Measurements from ENCODE around the gene GOT2. TPM values are rescaled to one million over a fixed set of nuclear protein-coding genes. Genes with fewer than 3 reads are reported as not detected.
"Not testable (repeated sequence)": the region's sequence is repeated elsewhere in the genome, so short reads cannot be mapped to it uniquely, and the experiment has no call there.

GOT2 gene
- total RNA-seq, 1 donor from 2014 or later: 121 TPM

DNA sequence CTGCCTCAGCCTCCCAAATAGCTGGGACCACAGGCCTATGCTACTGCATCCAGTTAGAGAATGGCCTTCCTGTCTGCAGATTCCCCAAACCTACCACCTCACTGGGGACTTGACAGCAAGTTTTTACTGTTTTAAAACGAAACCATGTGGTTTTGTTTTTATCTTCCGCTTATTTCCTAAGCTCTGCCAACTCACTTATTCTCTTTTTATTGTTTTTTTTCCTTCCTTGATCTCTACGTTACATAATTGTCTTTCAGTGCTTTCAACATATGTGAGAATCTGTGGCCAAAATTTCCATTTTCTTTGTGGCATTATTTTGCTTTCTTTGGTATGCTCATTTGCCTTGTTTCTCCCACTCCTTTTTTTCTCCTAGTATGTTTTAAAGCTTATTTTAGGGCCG is 35.0 kb downstream of the GOT2 start:
- DNase-seq (ENCODE audit: low spot score): no peak
- no peaks in the 10 kb centered on the region for H3K27me3 Mint-ChIP-seq (ENCODE audit: low read depth)
- H3K4me3 Mint-ChIP-seq (ENCODE audit: low read depth): no peak overlapping the region
- H3K27ac Mint-ChIP-seq: no peak overlapping the region
- H3K9me3 Mint-ChIP-seq: no peaks in the 10 kb centered on the region
- intact Hi-C loops (cut with micrococcal nuclease): no loop called here
- peaks cover 1% of the 10 kb centered on the region for H3K36me3 Mint-ChIP-seq (ENCODE audit: low read depth)
- peaks cover 4% of the 10 kb centered on the region for H3K4me1 Mint-ChIP-seq (ENCODE audit: low read depth)

DNA sequence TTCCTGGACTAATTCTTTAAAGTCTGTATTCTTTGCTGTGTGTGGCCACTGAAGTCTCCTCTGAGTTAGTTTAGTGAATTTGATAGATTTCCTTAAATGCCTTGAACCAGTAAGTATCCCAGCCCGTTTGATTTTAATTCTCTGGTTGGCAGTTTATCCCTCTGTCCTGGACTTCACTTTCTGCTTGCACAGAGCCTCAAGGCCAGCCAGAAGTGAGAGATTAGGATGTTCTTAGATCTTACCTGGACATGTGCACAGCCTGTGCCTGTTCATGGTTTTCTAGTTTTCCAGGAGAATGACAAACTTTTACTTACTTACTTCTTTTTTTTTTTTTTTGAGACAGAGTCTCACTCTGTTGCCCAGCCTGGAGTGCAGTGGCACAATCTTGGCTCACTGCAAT is 38.7 kb downstream of the GOT2 start:
- H3K9me3 Mint-ChIP-seq: peaks cover 5% of the 10 kb centered on the region
- H3K4me3 Mint-ChIP-seq (ENCODE audit: low read depth): no peak overlapping the region
- intact Hi-C loops (cut with micrococcal nuclease): no loop called here
- no peak for DNase-seq (ENCODE audit: low spot score)
- H3K36me3 Mint-ChIP-seq (ENCODE audit: low read depth): no peaks in the 10 kb centered on the region
- no peak overlapping the region for H3K27ac Mint-ChIP-seq
- peaks cover 4% of the 10 kb centered on the region for H3K4me1 Mint-ChIP-seq (ENCODE audit: low read depth)
- H3K27me3 Mint-ChIP-seq (ENCODE audit: low read depth): peaks cover 5% of the 10 kb centered on the region

DNA sequence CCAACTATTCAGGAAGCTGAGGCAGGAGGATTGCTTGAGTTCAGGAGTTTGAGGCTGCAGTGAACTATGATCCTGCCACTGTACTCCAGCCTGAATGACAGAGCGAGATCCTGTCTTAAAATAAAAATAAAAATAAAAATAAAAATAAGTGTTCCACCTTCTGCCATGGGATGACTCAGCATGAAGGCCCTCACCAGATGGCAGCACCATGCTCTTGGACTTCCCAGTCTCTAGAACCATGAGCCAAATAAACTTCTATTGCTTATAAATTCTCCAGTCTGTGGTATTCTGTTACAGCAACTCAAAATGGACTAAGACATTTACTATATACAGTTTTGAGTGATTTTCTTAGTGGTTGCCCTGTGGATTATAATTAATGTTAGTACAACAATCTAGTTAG is 41.7 kb downstream of the GOT2 start:
- Mint-ChIP-seq H3K4me1 (ENCODE audit: low read depth) (no peaks in the 10 kb centered on the region), H3K27ac (no peak overlapping the region), H3K9me3 (peaks cover 5% of the 10 kb centered on the region), H3K4me3 (ENCODE audit: low read depth) (no peak overlapping the region), H3K27me3 (ENCODE audit: low read depth) (peaks cover 5% of the 10 kb centered on the region), H3K36me3 (ENCODE audit: low read depth) (no peaks in the 10 kb centered on the region)
- intact Hi-C loops (cut with micrococcal nuclease): no loop called here
- DNase-seq (ENCODE audit: low spot score): no peak

DNA sequence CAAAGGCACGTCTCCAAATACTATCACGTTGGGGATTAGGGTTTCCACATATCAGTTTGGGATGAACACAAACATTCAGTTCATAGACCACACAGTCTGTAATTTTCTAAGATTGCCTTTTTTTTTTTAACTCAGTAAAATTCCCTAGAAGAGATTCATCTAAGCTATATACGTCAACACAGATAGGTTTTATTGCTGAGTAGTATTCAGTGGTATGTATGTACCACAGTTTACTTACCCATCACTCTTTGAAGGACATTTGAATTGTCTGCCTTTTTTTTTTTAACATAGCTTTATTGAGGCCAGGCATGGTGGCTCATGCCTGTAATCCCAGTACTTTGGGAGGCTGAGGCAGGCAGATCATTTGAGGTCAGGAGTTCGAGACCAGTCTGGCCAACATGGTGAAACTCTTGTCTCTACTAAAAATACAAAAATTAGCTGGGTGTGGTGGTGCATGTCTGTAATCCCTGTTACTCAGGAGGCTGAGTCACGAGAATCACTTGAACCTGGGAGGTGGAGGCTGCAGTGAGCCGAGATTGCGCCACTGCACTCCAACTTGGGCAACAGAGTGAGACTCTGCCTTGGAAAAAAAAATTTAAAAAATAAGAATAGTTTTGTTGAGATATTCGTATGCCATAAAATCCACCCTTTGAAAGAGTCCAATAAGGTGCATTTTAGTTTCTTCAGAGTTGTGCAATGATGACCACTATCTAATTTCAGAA is 47.0 kb downstream of the GOT2 start:
- H3K4me3 Mint-ChIP-seq (ENCODE audit: low read depth); H3K36me3 Mint-ChIP-seq (ENCODE audit: low read depth); intact Hi-C loops (cut with micrococcal nuclease); H3K27ac Mint-ChIP-seq; H3K27me3 Mint-ChIP-seq (ENCODE audit: low read depth); H3K4me1 Mint-ChIP-seq (ENCODE audit: low read depth); DNase-seq (ENCODE audit: low spot score); H3K9me3 Mint-ChIP-seq: not testable (repeated sequence)

DNA sequence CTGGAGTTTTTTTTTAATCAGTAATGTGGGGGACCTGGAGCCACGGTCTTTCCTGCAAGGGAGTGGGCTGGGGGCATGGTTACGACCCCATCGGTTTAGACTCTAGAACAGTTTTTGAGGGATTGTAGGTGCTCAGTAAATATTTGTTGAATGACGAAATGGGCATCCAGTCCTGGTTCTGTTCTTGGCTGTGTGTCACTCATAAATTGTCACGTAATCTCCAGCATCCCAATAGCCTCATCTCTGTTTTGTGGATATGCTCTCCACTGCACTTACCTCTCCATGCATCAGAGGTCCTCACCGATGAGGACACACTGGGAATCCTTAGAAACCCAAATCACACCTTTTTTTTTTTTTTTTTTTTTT is 49.0 kb downstream of the GOT2 start:
- peak overlapping the region; percentile 87 for H3K4me3 Mint-ChIP-seq (ENCODE audit: low read depth)
- intact Hi-C loops (cut with micrococcal nuclease): no loop called here
- no peak for DNase-seq (ENCODE audit: low spot score)
- no peaks in the 10 kb centered on the region for H3K9me3 Mint-ChIP-seq
- H3K27ac Mint-ChIP-seq: no peak overlapping the region
- H3K4me1 Mint-ChIP-seq (ENCODE audit: low read depth): peaks cover 9% of the 10 kb centered on the region
- no peaks in the 10 kb centered on the region for H3K36me3 Mint-ChIP-seq (ENCODE audit: low read depth)
- H3K27me3 Mint-ChIP-seq (ENCODE audit: low read depth): no peaks in the 10 kb centered on the region

DNA sequence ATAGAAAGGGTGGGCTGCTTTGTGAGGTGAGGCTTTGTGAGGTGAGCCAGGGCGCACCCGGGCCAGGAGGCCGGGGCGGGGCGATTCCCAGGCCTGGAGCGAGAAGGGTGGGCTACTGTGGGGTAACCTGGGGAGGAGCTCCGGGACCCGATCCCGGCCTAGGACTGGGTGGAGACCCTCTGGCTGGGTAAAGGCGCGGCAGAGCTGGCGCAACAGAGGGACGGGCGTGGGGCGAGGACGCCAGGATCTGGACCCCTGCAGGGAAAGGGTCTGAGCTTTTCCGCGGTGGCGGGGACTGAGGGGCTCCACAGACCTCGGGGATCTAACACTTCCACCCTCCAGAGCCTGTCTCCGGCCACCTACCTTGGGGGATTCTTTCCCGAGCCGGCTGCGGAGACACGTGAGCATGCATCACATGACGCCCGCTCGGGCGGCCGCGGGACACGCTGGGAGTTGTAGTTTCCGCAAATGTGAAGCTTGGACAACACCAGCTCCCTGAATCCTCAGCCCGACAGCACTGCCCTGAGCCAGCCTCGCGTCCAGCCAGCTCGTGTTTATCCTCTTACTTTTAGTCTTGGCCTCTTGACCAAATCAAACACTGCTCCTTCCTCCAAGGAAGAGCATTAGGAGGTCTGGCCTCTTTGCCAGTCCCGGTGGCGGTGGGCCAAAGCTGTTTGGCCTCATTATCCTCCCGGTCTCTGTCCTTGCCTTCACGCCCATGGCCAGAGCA is 49.6 kb downstream of the GOT2 start, which contains the start of gene SLC38A7:
Gene SLC38A7 (minus strand): TSS at position 417 of the 730 bp plus-strand sequence. CDS start 4,644 bp downstream, outside the sequence.
- no peaks in the 10 kb centered on the region for H3K9me3 Mint-ChIP-seq
- no peaks in the 10 kb centered on the region for H3K27me3 Mint-ChIP-seq (ENCODE audit: low read depth)
- H3K4me1 Mint-ChIP-seq (ENCODE audit: low read depth): peaks cover 9% of the 10 kb centered on the region
- no peaks in the 10 kb centered on the region for H3K36me3 Mint-ChIP-seq (ENCODE audit: low read depth)
- peak within 1 kb of the TSS; percentile 87 for H3K4me3 Mint-ChIP-seq (ENCODE audit: low read depth)
- intact Hi-C loops (cut with micrococcal nuclease): loop anchor here (1.0 to 5.0 kb wide), 3 partner anchors 48 to 292 kb away; partner anchors contain the start of genes GINS3 and GOT2
- DNase-seq (ENCODE audit: low spot score): peak; percentile 65
- H3K27ac Mint-ChIP-seq: peak within 1 kb of the TSS; percentile 62

DNA sequence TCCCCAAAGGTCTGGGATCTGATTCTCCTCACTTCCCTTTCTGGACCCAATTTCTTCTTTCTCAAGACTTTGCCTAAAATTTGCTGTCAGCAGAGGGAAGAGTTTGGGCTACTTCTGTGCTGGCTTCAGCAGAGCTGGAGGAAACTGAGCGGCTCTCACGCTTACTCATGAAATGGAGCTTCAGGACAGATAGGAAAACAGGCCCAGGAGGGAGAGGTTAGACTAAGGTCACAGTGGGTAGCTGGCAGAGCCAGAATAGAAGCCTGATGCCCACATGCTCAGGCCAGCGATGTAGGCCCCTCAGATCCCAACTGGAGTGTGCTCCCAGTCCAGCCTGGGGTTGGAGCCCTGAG is 50.1 kb downstream of the GOT2 start:
- intact Hi-C loops (cut with micrococcal nuclease): loop anchor here (1.0 to 5.0 kb wide), 3 partner anchors 48 to 292 kb away; partner anchors contain the start of genes GINS3 and GOT2
- Mint-ChIP-seq H3K4me3 (ENCODE audit: low read depth) (peak overlapping the region; percentile 87), H3K27me3 (ENCODE audit: low read depth) (no peaks in the 10 kb centered on the region), H3K27ac (no peak overlapping the region), H3K4me1 (ENCODE audit: low read depth) (peaks cover 9% of the 10 kb centered on the region), H3K9me3 (no peaks in the 10 kb centered on the region), H3K36me3 (ENCODE audit: low read depth) (no peaks in the 10 kb centered on the region)
- no peak for DNase-seq (ENCODE audit: low spot score)

DNA sequence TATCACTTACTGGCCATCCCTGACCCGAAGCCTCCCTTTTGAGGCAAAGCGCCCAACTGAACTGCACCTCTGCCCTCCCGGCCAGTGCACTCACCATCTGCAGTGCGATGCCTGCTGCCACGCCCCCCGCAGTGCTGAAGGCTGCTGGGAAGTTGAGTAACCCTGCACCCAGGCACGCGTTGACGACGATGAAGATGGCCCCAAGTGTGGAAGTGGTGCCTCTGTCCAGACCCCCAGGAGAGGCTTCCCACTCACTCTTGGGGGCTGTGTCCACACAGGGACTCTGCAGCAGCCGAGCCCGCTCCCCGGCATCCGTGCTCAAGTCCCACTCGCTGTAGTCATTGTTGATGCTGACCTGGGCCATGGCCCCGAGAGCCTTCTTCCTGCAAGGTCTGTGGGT is 54.4 kb downstream of the GOT2 start:
- no peaks in the 10 kb centered on the region for H3K27me3 Mint-ChIP-seq (ENCODE audit: low read depth)
- H3K9me3 Mint-ChIP-seq: no peaks in the 10 kb centered on the region

DNA sequence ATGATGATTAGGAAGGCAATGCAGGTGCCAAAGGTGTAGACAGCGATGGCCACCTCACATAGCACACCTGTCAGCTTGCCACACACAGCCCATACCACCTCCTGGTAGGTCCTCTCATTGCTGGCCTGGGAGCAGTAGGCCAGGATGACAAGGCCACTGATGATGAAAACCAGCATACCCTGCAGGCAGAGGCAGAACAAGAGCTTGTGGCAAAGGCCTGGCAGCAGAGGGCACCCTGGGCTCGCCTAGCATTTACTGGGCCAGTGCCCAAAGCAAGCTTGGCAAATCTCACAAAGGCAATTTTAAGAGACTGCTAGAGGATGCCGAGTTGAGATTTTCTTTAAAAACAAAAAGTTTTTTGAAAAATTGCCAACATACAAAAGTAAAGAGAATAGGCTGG is 55.4 kb downstream of the GOT2 start:
- no peak for DNase-seq (ENCODE audit: low spot score)
- Mint-ChIP-seq H3K27ac (no peak overlapping the region), H3K9me3 (no peaks in the 10 kb centered on the region), H3K36me3 (ENCODE audit: low read depth) (no peaks in the 10 kb centered on the region), H3K4me3 (ENCODE audit: low read depth) (no peak overlapping the region), H3K4me1 (ENCODE audit: low read depth) (peaks cover 6% of the 10 kb centered on the region), H3K27me3 (ENCODE audit: low read depth) (no peaks in the 10 kb centered on the region)
- intact Hi-C loops (cut with micrococcal nuclease): no loop called here

More for the DNA sequence above, 54.4 kb downstream of the GOT2 start:
- intact Hi-C loops (cut with micrococcal nuclease): loop anchor here (5.0 kb wide), 1 partner anchor 53 kb away; the partner anchor contains the start of gene GOT2
- no peaks in the 10 kb centered on the region for H3K36me3 Mint-ChIP-seq (ENCODE audit: low read depth)
- no peak for DNase-seq (ENCODE audit: low spot score)
- no peak overlapping the region for H3K4me3 Mint-ChIP-seq (ENCODE audit: low read depth)
- H3K4me1 Mint-ChIP-seq (ENCODE audit: low read depth): peaks cover 9% of the 10 kb centered on the region
- no peak overlapping the region for H3K27ac Mint-ChIP-seq

DNA sequence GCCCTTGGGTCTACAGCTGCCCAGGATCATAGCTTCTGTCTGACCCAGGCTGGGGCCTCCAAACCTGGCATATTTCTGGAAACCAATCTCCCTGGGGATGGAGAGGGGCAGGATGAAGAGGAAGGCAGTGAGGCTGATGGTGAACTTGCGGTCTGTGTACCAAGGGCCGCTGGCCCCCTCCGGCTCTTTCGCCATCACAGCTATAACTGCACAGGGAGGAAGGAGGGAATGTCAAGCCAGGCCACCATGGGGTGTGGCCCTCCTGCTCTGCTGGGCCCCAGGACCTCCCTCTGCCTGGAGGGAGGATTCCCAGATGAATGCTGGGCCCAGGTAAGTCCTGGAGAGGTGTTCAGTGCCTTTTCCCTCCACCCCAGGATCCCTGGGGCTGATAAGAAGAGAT is 55.8 kb downstream of the GOT2 start:
- DNase-seq (ENCODE audit: low spot score): no peak
- no peaks in the 10 kb centered on the region for H3K9me3 Mint-ChIP-seq
- intact Hi-C loops (cut with micrococcal nuclease): no loop called here
- no peaks in the 10 kb centered on the region for H3K36me3 Mint-ChIP-seq (ENCODE audit: low read depth)
- no peaks in the 10 kb centered on the region for H3K27me3 Mint-ChIP-seq (ENCODE audit: low read depth)
- H3K27ac Mint-ChIP-seq: no peak overlapping the region
- H3K4me3 Mint-ChIP-seq (ENCODE audit: low read depth): no peak overlapping the region
- H3K4me1 Mint-ChIP-seq (ENCODE audit: low read depth): peaks cover 2% of the 10 kb centered on the region

DNA sequence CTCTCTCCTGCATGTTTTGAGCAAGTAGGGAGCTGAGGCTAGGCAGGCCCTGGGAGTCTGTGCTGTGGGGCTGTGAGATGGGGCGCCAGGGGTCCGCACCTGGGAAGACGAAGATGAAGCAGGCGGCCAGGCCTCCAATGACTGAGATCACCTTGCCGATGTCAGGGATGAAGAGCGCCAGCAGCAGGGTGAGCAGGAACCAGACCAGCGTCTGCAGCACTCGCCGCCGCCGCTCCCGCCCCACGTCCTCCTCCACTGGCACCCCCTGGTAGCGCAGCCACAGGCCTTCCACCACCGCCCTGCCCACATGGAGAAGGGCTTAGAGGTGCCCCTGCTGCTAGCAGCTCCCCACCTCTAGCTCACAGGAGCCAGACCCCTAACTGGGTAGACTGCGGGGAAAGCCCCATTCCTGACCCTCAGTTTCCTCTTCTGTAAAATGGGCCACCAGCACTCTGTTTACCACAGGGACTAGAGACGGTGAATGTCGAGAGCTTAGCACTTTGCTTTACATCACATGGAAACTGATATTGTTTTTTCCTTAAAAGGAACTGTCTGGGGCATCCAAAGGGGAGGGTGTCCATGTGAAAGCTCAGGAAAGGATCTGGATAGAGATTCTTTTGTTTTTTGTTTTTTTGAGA is 63.1 kb downstream of the GOT2 start:
- no peaks in the 10 kb centered on the region for H3K36me3 Mint-ChIP-seq (ENCODE audit: low read depth)
- no peaks in the 10 kb centered on the region for H3K9me3 Mint-ChIP-seq
- no peaks in the 10 kb centered on the region for H3K27me3 Mint-ChIP-seq (ENCODE audit: low read depth)
- intact Hi-C loops (cut with micrococcal nuclease): no loop called here
- DNase-seq (ENCODE audit: low spot score): no peak
- H3K27ac Mint-ChIP-seq: no peak overlapping the region
- no peak overlapping the region for H3K4me3 Mint-ChIP-seq (ENCODE audit: low read depth)
- no peaks in the 10 kb centered on the region for H3K4me1 Mint-ChIP-seq (ENCODE audit: low read depth)

DNA sequence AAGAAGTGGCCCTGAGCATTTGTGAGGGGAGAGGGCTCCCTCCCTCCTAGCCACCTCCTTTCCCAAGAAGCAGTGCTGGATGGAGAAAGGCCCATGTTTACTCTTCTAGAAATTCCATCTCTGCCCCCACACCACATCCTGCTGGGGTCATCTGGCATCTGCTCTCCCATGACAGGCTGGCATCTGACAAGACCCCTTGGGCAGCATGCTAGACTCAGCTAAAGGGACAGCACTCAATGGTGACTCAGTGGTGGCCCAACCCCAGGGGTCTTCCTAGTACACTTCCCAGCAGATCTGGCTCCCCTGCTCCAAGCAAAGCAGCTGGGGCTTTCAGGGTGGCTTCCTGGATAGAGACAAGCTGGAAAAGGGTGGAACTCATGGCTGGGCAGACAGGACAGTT is 63.9 kb downstream of the GOT2 start:
- Mint-ChIP-seq H3K27me3 (ENCODE audit: low read depth) (no peaks in the 10 kb centered on the region), H3K9me3 (no peaks in the 10 kb centered on the region), H3K36me3 (ENCODE audit: low read depth) (no peaks in the 10 kb centered on the region), H3K4me3 (ENCODE audit: low read depth) (no peak overlapping the region), H3K27ac (no peak overlapping the region), H3K4me1 (ENCODE audit: low read depth) (no peaks in the 10 kb centered on the region)
- DNase-seq (ENCODE audit: low spot score): no peak
- intact Hi-C loops (cut with micrococcal nuclease): no loop called here

DNA sequence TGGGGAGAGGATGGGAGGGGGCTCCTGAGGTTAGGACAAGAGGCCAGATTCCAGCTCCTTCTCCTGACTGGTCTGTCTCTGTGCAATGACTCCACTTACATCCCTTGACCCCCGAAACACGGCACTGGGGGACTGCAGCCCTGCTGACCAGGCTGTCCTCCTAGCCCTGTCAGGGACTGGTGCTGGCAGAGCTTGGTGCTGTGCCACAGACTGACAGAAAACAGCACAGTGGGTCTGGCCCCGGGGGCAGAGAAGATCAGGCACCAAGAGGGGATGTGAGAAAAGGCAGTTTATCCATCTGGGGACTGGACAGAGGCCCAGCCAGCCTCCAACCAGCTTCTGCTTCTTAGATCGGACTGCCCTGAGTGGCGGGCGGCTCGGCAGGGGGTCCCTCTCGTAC is 68.9 kb downstream of the GOT2 start:
- H3K36me3 Mint-ChIP-seq (ENCODE audit: low read depth): no peaks in the 10 kb centered on the region
- H3K27me3 Mint-ChIP-seq (ENCODE audit: low read depth): no peaks in the 10 kb centered on the region
- no peak for DNase-seq (ENCODE audit: low spot score)
- no peaks in the 10 kb centered on the region for H3K4me1 Mint-ChIP-seq (ENCODE audit: low read depth)
- intact Hi-C loops (cut with micrococcal nuclease): no loop called here
- no peak overlapping the region for H3K27ac Mint-ChIP-seq
- H3K9me3 Mint-ChIP-seq: no peaks in the 10 kb centered on the region
- no peak overlapping the region for H3K4me3 Mint-ChIP-seq (ENCODE audit: low read depth)

Measured in activated T-helper 2 cell treated with anti-CD3 and anti-CD28 coated beads, Interferon-gamma antibody, Interleukin-2, Interleukin-4, amounts not matched to agents 10 μg/mL and 5 μg/mL and 100 μg/mL, durations not matched to agents 14 hours and 24 hours and 36 hours (primary cell).